Common myeloid progenitor, CD34-positive (primary cell): Measurements from ENCODE around the gene RSAD2.

Source experiments
- CTCF ChIA-PET: fragments of 350-600 bp; sonication (Branson Sonifier 250); formaldehyde crosslinking; loops from one replicate; lab custom pipeline; 2021; ENCODE audit warnings: antibody characterized with exemption; lab: Charles Lee
- POLR2A ChIA-PET: fragments of 350-600 bp; sonication (Branson Sonifier 250); formaldehyde crosslinking; loops from one replicate; lab custom pipeline; 2021; ENCODE audit warnings: antibody characterized with exemption; lab: Charles Lee
- DNase-seq, 3 donors: peaks; one replicate each; pipeline versions ENCODE4 v3.0.0 to v3.0.0-alpha.2; 2013
- H3K27ac ChIP-seq, 2 experiments: 1 replicate in 1 of 2; 2 replicates in 1 of 2; pipeline ENCODE4 v1.7.0; 2013; ENCODE audit warnings: inconsistent platforms in 2 of 2, low read length in 2 of 2, mild to moderate bottlenecking in 2 of 2, low read depth in 1 of 2, moderate library complexity in 1 of 2; ENCODE audit not compliant: severe bottlenecking in 2 of 2, insufficient read depth in 1 of 2, poor library complexity in 1 of 2
- H3K27me3 ChIP-seq, 5 experiments: replicated peaks in 2 of 5; 1 replicate in 3 of 5; 2 replicates in 2 of 5; pipeline versions ENCODE4 v1.6.1 to v1.7.0; 2013; ENCODE audit warnings: low read length in 4 of 5, mild to moderate bottlenecking in 2 of 5, moderate library complexity in 2 of 5, inconsistent platforms in 1 of 5; ENCODE audit not compliant: insufficient read depth in 5 of 5, control insufficient read depth in 4 of 5
- H3K36me3 ChIP-seq, 4 experiments: 1 replicate in 2 of 4; 2 replicates in 2 of 4; pipeline versions ENCODE4 v1.6.1 to v1.7.0; 2013; ENCODE audit warnings: low read length in 3 of 4, control low read depth in 1 of 4, mild to moderate bottlenecking in 1 of 4; ENCODE audit not compliant: control insufficient read depth in 4 of 4, insufficient read depth in 4 of 4
- H3K4me1 ChIP-seq, 4 experiments: 1 replicate in 3 of 4; 2 replicates in 1 of 4; pipeline versions ENCODE4 v1.6.1 to v1.7.1; 2013; ENCODE audit warnings: low read length in 3 of 4, mild to moderate bottlenecking in 3 of 4, control low read depth in 1 of 4, inconsistent platforms in 1 of 4, moderate library complexity in 1 of 4; ENCODE audit not compliant: control insufficient read depth in 4 of 4, insufficient read depth in 4 of 4; ENCODE audit errors: control extremely low read depth in 1 of 4
- H3K4me3 ChIP-seq, 7 experiments: 1 replicate in 4 of 7; 2 replicates in 3 of 7; pipeline versions ENCODE4 v1.5.1 to v1.7.0; 2013; ENCODE audit warnings: mild to moderate bottlenecking in 7 of 7, low read length in 6 of 7, moderate library complexity in 6 of 7, inconsistent platforms in 2 of 7, low read depth in 2 of 7, control low read depth in 1 of 7; ENCODE audit not compliant: insufficient read depth in 4 of 7, control insufficient read depth in 1 of 7; ENCODE audit errors: extremely low read depth in 1 of 7
- H3K9me3 ChIP-seq, 5 experiments: 1 replicate in 4 of 5; 2 replicates in 1 of 5; pipeline versions ENCODE4 v1.6.1 to v1.7.1; 2013; ENCODE audit warnings: low read length in 4 of 5, mild to moderate bottlenecking in 2 of 5, inconsistent platforms in 1 of 5, low read depth in 1 of 5, moderate library complexity in 1 of 5; ENCODE audit not compliant: control insufficient read depth in 4 of 5, insufficient read depth in 2 of 5; ENCODE audit errors: control extremely low read depth in 1 of 5
- WGBS: methylation state at CpG from one replicate; pipeline ENCODE4 v1.1.5; 2013; ENCODE audit not compliant: insufficient coverage; 5-methylcytosine and 5-hydroxymethylcytosine counted together

The RSAD2 gene

GRCh38 chr2:6880200-6880733 is 2.7 kb downstream of the RSAD2 start:
- Histone ChIP-seq H3K9me3 (no peaks in the 10 kb centered on the region), H3K4me1 (peaks cover 22 to 82% (median 66%) of the 10 kb centered on the region in 4 experiments), H3K27me3 (no peaks in the 10 kb centered on the region), H3K27ac (peak overlapping the region; percentile 16 to 80), H3K36me3 (no peaks in the 10 kb centered on the region), H3K4me3 (peak overlapping the region in 5 of 7 experiments; percentile 6 to 55 (median 27))
- POLR2A ChIA-PET: interaction anchor here (0.7 kb wide), 1 partner anchor 29 kb away, joined by 3 read pairs; no protein-coding TSS in a partner anchor
- DNase-seq: peak; percentile 51 to 90 (median 81)
- no CpG with 5 or more reads among the region's 2 CpGs for WGBS
- CTCF ChIA-PET: interaction anchor here (1.0 to 6.0 kb wide), 4 partner anchors 12 to 163 kb away, joined by 3 to 69 read pairs (median 13); partner anchors contain the start of gene CMPK2

DNA sequence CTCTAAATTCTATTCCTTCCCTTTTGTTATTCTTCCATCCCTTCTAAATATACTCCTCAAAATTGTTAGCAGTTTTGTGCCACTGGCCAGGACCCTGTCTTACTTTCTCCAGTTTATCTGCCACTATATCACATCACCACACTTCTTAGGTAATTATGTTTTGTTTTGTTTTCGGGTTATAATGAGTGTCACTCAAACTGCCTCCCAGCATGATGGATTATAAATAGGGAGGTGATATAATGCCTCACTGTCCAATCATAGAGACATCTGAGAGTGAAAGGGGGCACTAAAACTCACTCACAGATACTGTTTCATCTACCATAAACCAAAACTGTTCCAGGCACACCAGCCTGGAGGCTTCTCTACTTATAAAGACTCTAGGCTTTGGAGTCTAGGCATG is 3.5 kb downstream of the RSAD2 start:
- CTCF ChIA-PET: interaction anchor here (2.6 to 6.0 kb wide), 2 partner anchors 13 to 14 kb away, joined by 23 to 69 read pairs; partner anchors contain the start of gene CMPK2
- WGBS: no CpG with 5 or more reads among the region's 1 CpG

GRCh38 chr2:6881516-6881915 is 3.9 kb downstream of the RSAD2 start:
- Histone ChIP-seq H3K27me3 (no peaks in the 10 kb centered on the region), H3K27ac (peak overlapping the region in 1 of 2 experiments; percentile 80), H3K4me3 (no peak overlapping the region), H3K9me3 (no peaks in the 10 kb centered on the region), H3K36me3 (no peaks in the 10 kb centered on the region), H3K4me1 (peaks cover 25 to 74% (median 60%) of the 10 kb centered on the region in 4 experiments)
- WGBS: 99% methylated on average over 5 of the region's 5 CpGs
- DNase-seq: no peak
- ChIA-PET POLR2A (no interaction called here), CTCF (interaction anchor here (2.6 kb wide), 1 partner anchor 14 kb away, joined by 23 read pairs; no protein-coding TSS in a partner anchor)

More for the DNA sequence above, 3.5 kb downstream of the RSAD2 start:
- Histone ChIP-seq H3K36me3 (no peaks in the 10 kb centered on the region), H3K4me1 (peaks cover 25 to 78% (median 64%) of the 10 kb centered on the region in 4 experiments), H3K27ac (peak overlapping the region; percentile 23 to 80), H3K4me3 (no peak overlapping the region), H3K27me3 (no peaks in the 10 kb centered on the region), H3K9me3 (no peaks in the 10 kb centered on the region)
- DNase-seq: peak in 1 of 3 donors; percentile 24
- POLR2A ChIA-PET: no interaction called here

DNA sequence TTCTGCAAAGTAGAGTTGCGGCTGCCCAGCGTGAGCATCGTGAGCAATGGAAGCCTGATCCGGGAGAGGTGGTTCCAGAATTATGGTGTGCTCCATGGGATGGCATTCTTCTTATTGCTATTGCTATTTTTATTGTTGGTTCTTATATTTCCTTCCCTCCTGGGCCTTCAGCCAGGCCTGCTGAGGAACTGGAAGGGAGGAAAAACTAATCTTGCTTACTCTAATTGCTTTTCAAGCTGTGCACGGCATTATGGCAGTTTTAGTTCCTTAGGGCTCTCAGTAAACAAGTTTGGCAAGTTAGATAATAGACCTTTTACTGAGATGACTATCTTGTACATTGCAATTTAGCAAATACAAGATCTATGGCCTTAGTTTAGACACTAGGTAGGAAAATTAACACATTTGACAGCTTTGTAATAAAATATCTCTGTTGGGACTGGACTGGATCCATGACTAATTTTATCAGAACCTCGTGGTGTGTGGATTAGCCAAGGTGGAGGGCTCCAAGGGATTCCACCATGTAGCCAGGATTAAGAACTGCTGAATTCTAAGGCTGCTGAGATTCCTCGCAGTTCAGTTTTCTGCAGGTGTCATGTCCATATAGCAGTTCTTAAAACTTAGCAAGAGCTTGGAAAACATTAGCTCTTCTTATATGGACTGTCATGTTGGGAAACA is 6.0 kb downstream of the RSAD2 start:
- H3K4me1 ChIP-seq: peaks cover 27 to 73% (median 57%) of the 10 kb centered on the region in 4 experiments
- H3K36me3 ChIP-seq: no peaks in the 10 kb centered on the region
- no peak overlapping the region for H3K4me3 ChIP-seq
- H3K9me3 ChIP-seq: no peaks in the 10 kb centered on the region
- no peak overlapping the region for H3K27ac ChIP-seq
- 63% methylated on average over 4 of the region's 7 CpGs for WGBS
- POLR2A ChIA-PET: no interaction called here
- peak in 1 of 3 donors; percentile 26 for DNase-seq
- H3K27me3 ChIP-seq: no peaks in the 10 kb centered on the region
- CTCF ChIA-PET: interaction anchor here (0.8 to 1.1 kb wide), 2 partner anchors 10 to 14 kb away, joined by 3 to 7 read pairs; no protein-coding TSS in a partner anchor

DNA sequence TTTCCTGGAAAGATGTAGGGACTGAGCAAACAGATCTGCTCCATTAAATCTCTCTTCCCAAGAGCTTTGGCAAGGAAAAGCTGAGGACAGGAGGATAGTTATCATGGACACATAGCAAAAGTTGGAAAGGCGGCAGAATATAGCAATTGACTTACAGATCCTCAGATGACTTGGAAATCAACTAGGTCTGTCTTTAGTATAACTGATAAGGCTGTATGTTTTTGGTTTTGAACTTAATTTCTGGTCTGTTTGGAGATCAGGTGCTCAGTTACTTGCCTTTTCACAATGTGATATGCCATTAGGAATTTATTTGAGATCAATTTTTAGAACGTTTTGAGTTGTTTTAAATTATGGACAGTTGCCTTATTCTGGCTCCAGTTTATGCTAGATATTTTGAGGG is 8.0 kb downstream of the RSAD2 start:
- WGBS: 88% methylated on average over 2 of the region's 2 CpGs
- Histone ChIP-seq H3K27ac (no peak overlapping the region), H3K9me3 (no peaks in the 10 kb centered on the region), H3K27me3 (no peaks in the 10 kb centered on the region), H3K36me3 (no peaks in the 10 kb centered on the region), H3K4me1 (peaks cover 18 to 58% (median 47%) of the 10 kb centered on the region in 4 experiments), H3K4me3 (no peak overlapping the region)
- ChIA-PET POLR2A (interaction anchor here (0.7 to 1.1 kb wide), 2 partner anchors 20 to 167 kb away, joined by 4 to 5 read pairs; partner anchors contain the start of gene CMPK2), CTCF (interaction anchor here (1.2 to 3.0 kb wide), 6 partner anchors 9 to 31 kb away, joined by 3 to 20 read pairs (median 5); partner anchors contain the start of genes CMPK2 and RSAD2)
- DNase-seq: no peak

DNA sequence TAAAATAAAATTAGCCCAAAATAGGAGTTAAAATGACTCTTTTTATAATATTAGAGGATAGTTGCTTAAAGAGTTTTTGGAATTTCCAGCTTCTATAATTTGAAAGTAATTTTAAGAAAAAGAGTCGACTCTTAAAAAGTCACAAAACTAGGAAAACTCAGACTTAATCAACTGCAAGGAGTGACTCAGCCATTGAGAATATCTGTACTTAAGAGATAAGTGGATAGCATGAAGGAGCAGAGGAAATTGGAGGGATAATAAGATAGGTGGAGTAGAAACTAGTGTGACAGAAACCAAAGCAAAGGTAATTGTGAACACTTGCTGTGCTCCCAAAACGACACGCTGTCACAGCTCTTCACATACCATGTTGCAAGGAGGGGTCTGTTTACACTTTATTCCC is 8.4 kb downstream of the RSAD2 start:
- Histone ChIP-seq H3K9me3 (no peaks in the 10 kb centered on the region), H3K4me3 (no peak overlapping the region), H3K27ac (no peak overlapping the region), H3K36me3 (no peaks in the 10 kb centered on the region), H3K4me1 (peaks cover 18 to 55% (median 45%) of the 10 kb centered on the region in 4 experiments), H3K27me3 (no peaks in the 10 kb centered on the region)
- WGBS: 75% methylated on average over 2 of the region's 3 CpGs
- DNase-seq: no peak
- POLR2A ChIA-PET: interaction anchor here (0.7 to 1.2 kb wide), 3 partner anchors 21 to 166 kb away, joined by 4 to 5 read pairs (median 4); partner anchors contain the start of gene CMPK2
- CTCF ChIA-PET: interaction anchor here (1.2 to 3.0 kb wide), 5 partner anchors 8 to 30 kb away, joined by 4 to 20 read pairs (median 6); partner anchors contain the start of genes CMPK2 and RSAD2
